ENCODE results near the gene LRSAM1.

LRSAM1 gene

DNA sequence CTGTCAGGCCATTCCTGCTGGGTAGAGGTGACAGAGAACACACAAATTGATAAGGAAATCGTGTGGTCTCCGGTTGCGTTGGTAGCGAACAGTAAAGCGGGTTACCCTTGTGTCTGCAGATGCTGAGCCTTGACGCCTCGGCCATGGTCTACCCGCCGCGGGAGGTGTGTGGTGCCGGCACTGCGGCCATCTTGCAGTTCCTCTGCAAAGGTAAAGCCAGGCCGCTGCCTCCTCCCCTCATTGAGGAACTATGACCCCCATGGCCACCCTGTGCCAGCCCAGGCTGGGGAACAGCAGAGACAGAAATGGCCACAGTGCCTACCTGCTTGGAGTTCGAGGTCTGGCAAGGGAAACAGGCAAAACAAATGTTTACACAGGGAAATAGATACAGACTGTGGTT, 16.3 kb downstream of the LRSAM1 start:
- TF ChIP-seq EZH2phosphoT487 (IDR thresholded peaks at IDR 0.05; ENCODE audit: low read length) = no peak
- no peak for TF ChIP-seq CTCF (IDR thresholded peaks at IDR 0.05; ENCODE audit: low read length)
- TF ChIP-seq EZH2 (optimal IDR thresholded peaks at IDR 0.05; ENCODE audit: low read depth, low read length) = no peak
- no peaks in the 10 kb centered on the region for H3K9me3 ChIP-seq (replicated peaks; ENCODE audit: insufficient read depth, low read length)
- H4K20me1 ChIP-seq (ENCODE audit: insufficient read depth, low read length) = no peaks in the 10 kb centered on the region
- DNase-seq = no peak
- H3K9ac ChIP-seq (ENCODE audit: low read length) = no peak overlapping the region
- no peaks in the 10 kb centered on the region for H3K27me3 ChIP-seq (replicated peaks; ENCODE audit: insufficient read depth, low read length)
- no peak overlapping the region for H3K4me3 ChIP-seq (ENCODE audit: low read length)
- H3K4me2 ChIP-seq (ENCODE audit: low read depth, low read length) = no peak overlapping the region
- H3K36me3 ChIP-seq (replicated peaks; ENCODE audit: insufficient read depth, low read length) = no peaks in the 10 kb centered on the region
- no peak overlapping the region for H2AFZ ChIP-seq (ENCODE audit: low read length)
- H3F3A ChIP-seq (ENCODE audit: insufficient read depth, low read length) = no peaks in the 10 kb centered on the region
- no peaks in the 10 kb centered on the region for H3K79me2 ChIP-seq (ENCODE audit: low read length)
- no peaks in the 10 kb centered on the region for H3K9me2 ChIP-seq (replicated peaks; ENCODE audit: insufficient read depth, low read length)
- no peaks in the 10 kb centered on the region for H3K4me1 ChIP-seq (ENCODE audit: low read length)
- H3K27ac ChIP-seq (ENCODE audit: low read length) = no peak overlapping the region

DNA sequence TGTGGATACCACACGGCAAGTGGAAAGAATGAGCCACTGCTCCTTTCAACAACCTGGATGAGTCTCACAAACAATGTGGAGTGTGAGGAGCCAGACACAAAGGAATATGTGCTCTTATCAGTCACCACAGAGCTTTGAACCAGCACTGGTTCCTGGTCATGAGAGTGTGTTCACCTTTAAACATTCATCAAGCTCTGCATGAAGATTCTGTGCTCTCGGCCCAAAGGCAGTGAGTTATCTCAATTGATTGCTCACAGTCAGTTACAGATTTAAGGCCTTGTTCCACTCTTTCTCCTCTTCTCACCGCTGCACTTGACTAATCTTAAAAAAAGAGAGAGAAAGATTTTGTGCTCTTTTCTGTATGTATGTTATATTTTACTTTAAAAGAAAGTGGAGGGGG, 19.4 kb downstream of the LRSAM1 start:
- no peak overlapping the region for H2AFZ ChIP-seq (ENCODE audit: low read length)

DNA sequence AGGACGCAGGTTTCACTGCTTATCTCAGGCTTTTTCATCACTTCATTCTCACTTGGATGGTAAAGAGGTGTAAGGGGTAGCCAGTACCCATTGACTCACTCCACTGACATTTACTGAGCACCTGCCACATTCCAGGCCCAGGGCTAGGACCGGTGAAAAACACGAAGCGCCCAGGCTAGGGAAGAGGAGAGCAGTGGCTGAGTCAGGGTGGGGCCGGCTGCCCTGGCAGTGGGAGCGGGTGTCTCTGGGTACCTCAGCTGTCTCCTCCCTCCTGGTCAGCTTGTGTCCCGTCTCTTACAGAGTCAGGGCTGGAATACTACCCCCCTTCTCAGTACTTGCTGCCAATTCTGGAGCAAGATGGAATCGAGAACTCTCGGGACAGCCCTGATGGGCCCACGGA, 22.2 kb downstream of the LRSAM1 start:
- no peaks in the 10 kb centered on the region for H3K9me2 ChIP-seq (replicated peaks; ENCODE audit: insufficient read depth, low read length)
- H3K27me3 ChIP-seq (replicated peaks; ENCODE audit: insufficient read depth, low read length) = no peaks in the 10 kb centered on the region
- no peak for DNase-seq
- no peaks in the 10 kb centered on the region for H3K9me3 ChIP-seq (replicated peaks; ENCODE audit: insufficient read depth, low read length)
- H4K20me1 ChIP-seq (ENCODE audit: insufficient read depth, low read length) = no peaks in the 10 kb centered on the region
- H3K4me2 ChIP-seq (ENCODE audit: low read depth, low read length) = no peak overlapping the region
- H3K9ac ChIP-seq (ENCODE audit: low read length) = no peak overlapping the region
- no peaks in the 10 kb centered on the region for H3K79me2 ChIP-seq (ENCODE audit: low read length)
- no peak for TF ChIP-seq EZH2 (optimal IDR thresholded peaks at IDR 0.05; ENCODE audit: low read depth, low read length)
- TF ChIP-seq EZH2phosphoT487 (IDR thresholded peaks at IDR 0.05; ENCODE audit: low read length) = no peak
- no peak for TF ChIP-seq CTCF (IDR thresholded peaks at IDR 0.05; ENCODE audit: low read length)
- H3K4me3 ChIP-seq (ENCODE audit: low read length) = no peak overlapping the region
- H2AFZ ChIP-seq (ENCODE audit: low read length) = no peak overlapping the region
- H3F3A ChIP-seq (ENCODE audit: insufficient read depth, low read length) = no peaks in the 10 kb centered on the region
- no peak overlapping the region for H3K27ac ChIP-seq (ENCODE audit: low read length)
- no peaks in the 10 kb centered on the region for H3K36me3 ChIP-seq (replicated peaks; ENCODE audit: insufficient read depth, low read length)
- H3K4me1 ChIP-seq (ENCODE audit: low read length) = no peaks in the 10 kb centered on the region

More for the DNA sequence above, 19.4 kb downstream of the LRSAM1 start:
- TF ChIP-seq EZH2 (optimal IDR thresholded peaks at IDR 0.05; ENCODE audit: low read depth, low read length) (no peak), CTCF (IDR thresholded peaks at IDR 0.05; ENCODE audit: low read length) (no peak), EZH2phosphoT487 (IDR thresholded peaks at IDR 0.05; ENCODE audit: low read length) (no peak)
- Histone ChIP-seq H3K4me1 (ENCODE audit: low read length) (no peaks in the 10 kb centered on the region), H3K9me3 (replicated peaks; ENCODE audit: insufficient read depth, low read length) (no peaks in the 10 kb centered on the region), H3F3A (ENCODE audit: insufficient read depth, low read length) (no peaks in the 10 kb centered on the region), H3K27me3 (replicated peaks; ENCODE audit: insufficient read depth, low read length) (no peaks in the 10 kb centered on the region), H3K36me3 (replicated peaks; ENCODE audit: insufficient read depth, low read length) (no peaks in the 10 kb centered on the region), H4K20me1 (ENCODE audit: insufficient read depth, low read length) (no peaks in the 10 kb centered on the region), H3K9ac (ENCODE audit: low read length) (no peak overlapping the region), H3K4me3 (ENCODE audit: low read length) (no peak overlapping the region), H3K9me2 (replicated peaks; ENCODE audit: insufficient read depth, low read length) (no peaks in the 10 kb centered on the region), H3K4me2 (ENCODE audit: low read depth, low read length) (no peak overlapping the region), H3K79me2 (ENCODE audit: low read length) (no peaks in the 10 kb centered on the region), H3K27ac (ENCODE audit: low read length) (no peak overlapping the region)
- DNase-seq = no peak

Data from MM.1S (cell line).